ENCODE measurements around the gene CREB5. TPM values are rescaled to one million over a fixed set of nuclear protein-coding genes. Genes with fewer than 3 reads are reported as not detected.

CREB5 gene
- total RNA-seq, 1 donor from 2014 or later = 10.3 TPM

DNA sequence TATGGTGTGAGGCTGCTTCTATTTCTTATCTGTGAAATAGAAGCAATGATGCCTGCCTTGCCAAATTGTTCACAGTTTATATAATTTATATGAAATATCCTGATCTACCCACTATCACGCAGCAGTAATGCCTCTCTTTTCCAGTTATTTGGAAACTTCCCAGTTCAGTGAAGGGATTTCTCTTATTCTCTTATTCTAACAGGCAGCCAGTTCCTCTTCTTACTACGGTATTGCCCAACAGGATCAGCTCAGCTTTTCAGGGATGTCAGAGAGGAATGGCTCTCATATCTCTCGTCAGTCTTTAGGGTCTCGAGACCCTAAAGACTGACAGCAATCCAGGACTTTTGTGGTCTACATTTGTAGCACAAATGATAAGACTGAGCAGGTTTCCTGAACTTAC, 215.6 kb downstream of the CREB5 start:
- Histone ChIP-seq H3K27ac (no peak overlapping the region), H3K36me3 (no peaks in the 10 kb centered on the region), H3K4me1 (no peaks in the 10 kb centered on the region), H3K9me3 (no peaks in the 10 kb centered on the region), H3K27me3 (ENCODE audit: low read depth) (no peaks in the 10 kb centered on the region), H3K4me3 (no peak overlapping the region)
- ATAC-seq (no peak), DNase-seq (no peak)
- intact Hi-C loops (cut with DNase I) = no loop called here
- TF ChIP-seq, protein P1, sequence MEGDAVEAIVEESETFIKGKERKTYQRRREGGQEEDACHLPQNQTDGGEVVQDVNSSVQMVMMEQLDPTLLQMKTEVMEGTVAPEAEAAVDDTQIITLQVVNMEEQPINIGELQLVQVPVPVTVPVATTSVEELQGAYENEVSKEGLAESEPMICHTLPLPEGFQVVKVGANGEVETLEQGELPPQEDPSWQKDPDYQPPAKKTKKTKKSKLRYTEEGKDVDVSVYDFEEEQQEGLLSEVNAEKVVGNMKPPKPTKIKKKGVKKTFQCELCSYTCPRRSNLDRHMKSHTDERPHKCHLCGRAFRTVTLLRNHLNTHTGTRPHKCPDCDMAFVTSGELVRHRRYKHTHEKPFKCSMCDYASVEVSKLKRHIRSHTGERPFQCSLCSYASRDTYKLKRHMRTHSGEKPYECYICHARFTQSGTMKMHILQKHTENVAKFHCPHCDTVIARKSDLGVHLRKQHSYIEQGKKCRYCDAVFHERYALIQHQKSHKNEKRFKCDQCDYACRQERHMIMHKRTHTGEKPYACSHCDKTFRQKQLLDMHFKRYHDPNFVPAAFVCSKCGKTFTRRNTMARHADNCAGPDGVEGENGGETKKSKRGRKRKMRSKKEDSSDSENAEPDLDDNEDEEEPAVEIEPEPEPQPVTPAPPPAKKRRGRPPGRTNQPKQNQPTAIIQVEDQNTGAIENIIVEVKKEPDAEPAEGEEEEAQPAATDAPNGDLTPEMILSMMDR (IDR thresholded peaks at IDR 0.05) = no peak

- Histone ChIP-seq H3K36me3 (no peaks in the 10 kb centered on the region), H3K4me3 (no peak overlapping the region), H3K4me1 (no peaks in the 10 kb centered on the region), H3K9me3 (no peaks in the 10 kb centered on the region), H3K27ac (no peak overlapping the region), H3K27me3 (ENCODE audit: low read depth) (no peaks in the 10 kb centered on the region)
- TF ChIP-seq, protein P1 (IDR thresholded peaks at IDR 0.05) = no peak
- intact Hi-C loops (cut with DNase I) = no loop called here
- peak in 1 of 2 donors; percentile 12 for ATAC-seq
- no peak for DNase-seq
Measured at GRCh38 chr7:28629216-28629842, 217.0 kb downstream of the CREB5 start.

DNA sequence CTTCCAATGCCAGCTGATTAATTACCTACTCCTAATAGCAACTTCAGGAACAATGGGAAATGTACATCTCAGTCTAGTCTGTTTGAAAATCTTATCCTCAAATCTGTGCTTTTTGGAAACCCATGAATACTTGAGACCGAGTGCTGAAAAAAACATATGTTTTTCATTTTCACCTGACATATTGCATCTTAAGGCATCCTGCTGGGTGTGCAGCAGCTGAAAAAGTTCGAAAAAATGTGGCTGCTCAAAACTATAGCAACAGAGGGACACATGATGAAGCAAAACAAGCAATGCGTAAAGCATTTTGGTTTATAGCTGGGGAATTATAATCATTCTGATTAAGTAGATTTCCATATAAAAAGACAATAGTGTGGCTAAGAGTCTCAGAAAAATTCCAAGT, 218.0 kb downstream of the CREB5 start:
- Histone ChIP-seq H3K4me3 (no peak overlapping the region), H3K27me3 (ENCODE audit: low read depth) (no peaks in the 10 kb centered on the region), H3K27ac (no peak overlapping the region), H3K36me3 (no peaks in the 10 kb centered on the region), H3K9me3 (no peaks in the 10 kb centered on the region), H3K4me1 (no peaks in the 10 kb centered on the region)
- TF ChIP-seq, protein P1 (IDR thresholded peaks at IDR 0.05) = no peak
- DNase-seq (no peak), ATAC-seq (no peak)
- intact Hi-C loops (cut with DNase I) = no loop called here

DNA sequence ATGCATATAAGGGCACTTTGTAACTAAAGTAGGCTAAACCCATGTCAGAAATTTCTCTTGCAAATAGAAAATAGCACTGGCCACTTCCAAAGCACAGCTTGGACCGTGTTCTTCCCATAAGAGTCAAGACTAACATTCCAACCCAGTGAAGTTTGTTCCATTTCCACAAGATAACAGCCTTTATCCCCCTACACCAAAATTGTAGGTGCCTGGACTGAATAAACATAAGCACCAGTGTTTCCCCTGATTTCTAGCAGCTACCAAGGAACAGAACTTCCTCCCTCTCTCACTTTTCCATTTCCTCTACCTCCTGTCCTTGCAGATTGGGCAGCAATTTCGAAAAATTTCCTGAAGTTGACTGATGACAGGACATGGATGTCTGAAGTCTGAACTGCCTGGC, 219.7 kb downstream of the CREB5 start:
- H3K36me3 ChIP-seq = no peaks in the 10 kb centered on the region
- TF ChIP-seq, protein P1 (IDR thresholded peaks at IDR 0.05) = no peak
- no peak overlapping the region for H3K27ac ChIP-seq
- no peaks in the 10 kb centered on the region for H3K27me3 ChIP-seq (ENCODE audit: low read depth)
- DNase-seq = no peak
- H3K4me1 ChIP-seq = no peaks in the 10 kb centered on the region
- ATAC-seq = no peak
- no peaks in the 10 kb centered on the region for H3K9me3 ChIP-seq
- intact Hi-C loops (cut with DNase I) = no loop called here
- no peak overlapping the region for H3K4me3 ChIP-seq

DNA sequence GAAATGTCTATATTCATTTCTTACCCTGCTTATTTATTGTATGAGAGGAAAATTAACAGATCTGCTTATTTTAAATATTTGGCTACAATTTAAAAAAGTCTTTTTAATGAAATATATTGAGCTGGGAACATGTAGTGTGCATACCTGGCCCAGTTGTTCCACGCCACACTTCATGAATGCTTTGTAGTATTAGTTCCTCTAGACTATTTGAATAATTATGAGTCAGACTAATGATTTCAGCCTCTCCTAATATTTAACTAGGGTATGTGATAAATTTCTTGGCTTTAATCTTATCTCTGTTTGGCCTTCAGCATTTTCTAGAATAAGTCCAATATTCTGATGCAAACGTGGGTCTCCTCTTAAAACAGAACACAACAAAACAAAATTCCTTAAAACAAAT, 226.6 kb downstream of the CREB5 start:
- TF ChIP-seq, protein P1 (IDR thresholded peaks at IDR 0.05) = no peak
- Histone ChIP-seq H3K4me3 (no peak overlapping the region), H3K4me1 (no peaks in the 10 kb centered on the region), H3K9me3 (no peaks in the 10 kb centered on the region), H3K27ac (no peak overlapping the region), H3K36me3 (no peaks in the 10 kb centered on the region), H3K27me3 (ENCODE audit: low read depth) (no peaks in the 10 kb centered on the region)
- DNase-seq = no peak
- intact Hi-C loops (cut with DNase I) = no loop called here
- ATAC-seq = no peak

Data from lower lobe of right lung (tissue), 2 donors.